MM.1S (cell line): ENCODE measurements around the gene C2orf80.

ENCODE experiments used
- CTCF ChIP-seq: fragments of 300-600 bp; sonication (generic); IDR thresholded peaks from 2 replicates; pipeline ENCODE4 v1.5.1; 2016; ENCODE audit warnings: antibody characterized with exemption, low read length, mixed read lengths
- EZH2 ChIP-seq: fragments of 300-600 bp; sonication (generic); optimal IDR thresholded peaks from 2 replicates; pipeline ENCODE3; 2017; ENCODE audit warnings: low read depth, mild to moderate bottlenecking, antibody characterized with exemption, low read length, mixed read lengths
- EZH2phosphoT487 ChIP-seq: fragments of 300-600 bp; sonication (generic); IDR thresholded peaks from 2 replicates; pipeline ENCODE4 v1.6.1; 2018; ENCODE audit warnings: antibody characterized with exemption, low read length

DNA sequence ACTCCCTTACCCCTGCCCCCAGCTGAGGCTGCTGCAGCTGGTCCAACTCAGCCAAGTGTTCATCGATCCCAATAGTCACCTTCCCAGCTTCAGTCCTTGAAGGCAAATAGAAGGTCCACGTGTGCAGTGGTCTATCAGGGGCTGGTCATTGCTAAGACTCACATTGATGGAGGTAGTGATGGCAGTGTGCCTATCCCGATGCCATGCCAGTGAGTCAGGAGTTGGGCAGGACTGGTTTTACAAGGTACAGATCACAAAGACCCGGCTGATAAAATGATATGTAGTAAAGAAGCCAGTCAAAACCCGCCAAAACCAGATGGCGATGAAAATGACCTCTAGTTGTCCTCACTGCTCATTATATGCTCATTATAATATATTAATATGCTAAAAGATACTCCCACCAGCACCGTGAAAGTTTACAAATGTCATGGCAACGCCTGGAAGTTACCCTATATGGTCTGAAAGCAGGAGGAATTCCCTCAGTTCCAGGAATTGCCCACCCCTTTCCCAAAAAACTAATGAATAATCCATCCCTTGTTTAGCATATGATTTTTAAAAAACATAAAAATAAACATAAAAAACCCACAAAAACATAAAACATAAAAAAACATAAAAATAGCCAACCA is 2.9 kb upstream of the C2orf80 start:
- TF ChIP-seq CTCF (no peak), EZH2 (no peak), EZH2phosphoT487 (no peak)
